K562 (cell line): ENCODE data around the gene CEMP1. TPM values are rescaled to one million over a fixed set of nuclear protein-coding genes. Genes with fewer than 3 reads are reported as not detected.

Experiments
- BCLAF1 ChIP-seq, 2 experiments: fragments of 450-650 bp in 1 of 2; IDR thresholded peaks; 2 replicates each; pipeline ENCODE4 v1.6.1; 2011 to 2017; ENCODE audit warnings: low read depth in 2 of 2, antibody characterized with exemption in 1 of 2, borderline replicate concordance in 1 of 2, low read length in 1 of 2, mild to moderate bottlenecking in 1 of 2, mixed read lengths in 1 of 2; ENCODE audit not compliant: control insufficient read depth in 1 of 2
- BRD4 ChIP-seq: fragments of 200-600 bp; sonication (generic); IDR thresholded peaks from 2 replicates; pipeline ENCODE4 v1.6.1; 2017; ENCODE audit warnings: inconsistent platforms
- DACH1 ChIP-seq: fragments of 450-650 bp; IDR thresholded peaks from 2 replicates; pipeline ENCODE4 v1.6.1; 2018; ENCODE audit not compliant: partially characterized antibody
- EGR1 ChIP-seq: fragments of 450-650 bp; conservative IDR thresholded peaks from 2 replicates; pipeline ENCODE4 v1.6.1; 2017; ENCODE audit warnings: mild to moderate bottlenecking
- FIP1L1 ChIP-seq: fragments of 200-400 bp; formaldehyde crosslinking; IDR thresholded peaks from 2 replicates; pipeline ENCODE4 v1.6.1; 2018; ENCODE audit warnings: mild to moderate bottlenecking, low read depth, low read length; ENCODE audit not compliant: poor library complexity, severe bottlenecking
- HNRNPL ChIP-seq: fragments of 200-400 bp; formaldehyde crosslinking; IDR thresholded peaks from 2 replicates; pipeline ENCODE4 v1.6.1; 2017; ENCODE audit warnings: low read depth, mild to moderate bottlenecking, low read length
- NFIC ChIP-seq: fragments of 450-650 bp; IDR thresholded peaks from 2 replicates; pipeline ENCODE4 v1.6.1; 2017; ENCODE audit warnings: mild to moderate bottlenecking, inconsistent platforms
- NFRKB ChIP-seq: fragments of 450-650 bp; IDR thresholded peaks from 2 replicates; pipeline ENCODE4 v1.6.1; 2016; ENCODE audit warnings: low read depth
- PBX2 ChIP-seq, 2 experiments: IDR thresholded peaks in 1 of 2; conservative IDR thresholded peaks in 1 of 2; 2 replicates each; pipeline ENCODE4 v1.6.1; 2016; ENCODE audit warnings: low read depth in 2 of 2, mild to moderate bottlenecking in 1 of 2, missing compliant biosample characterization in 1 of 2, missing genetic modification characterization in 1 of 2, moderate library complexity in 1 of 2
- SP1 ChIP-seq: sonication (generic); formaldehyde crosslinking; IDR thresholded peaks from 2 replicates; pipeline ENCODE4 v1.8.1; 2022; ENCODE audit warnings: mild to moderate bottlenecking, missing genetic modification reagents
- SPI1 ChIP-seq: IDR thresholded peaks from 2 replicates; pipeline ENCODE4 v1.6.1; 2011; ENCODE audit warnings: low read depth, low read length, control low read depth, borderline replicate concordance
- SRSF7 ChIP-seq: fragments of 200-400 bp; formaldehyde crosslinking; optimal IDR thresholded peaks from 2 replicates; pipeline ENCODE3; 2017; ENCODE audit warnings: mild to moderate bottlenecking, low read depth, low read length
- THAP7 ChIP-seq: fragments of 250-450 bp; sonication (Bioruptor Pico); IDR thresholded peaks from 2 replicates; pipeline ENCODE4 v1.5.0; 2021
- ZNF512 ChIP-seq: IDR thresholded peaks from 2 replicates; pipeline ENCODE4 v1.6.1; 2016; ENCODE audit warnings: missing genetic modification characterization, missing compliant biosample characterization
- polyA plus RNA-seq, 8 experiments: library from polyadenylated mRNA; depleted of rRNA in 4 of 8; stranded (reverse) in 5 of 8; unstranded in 3 of 8; fragments of >200 nt; fragmentation: Nextera tagmentation in 2 of 8; fragmentation: Illumina TruSeq in 1 of 8; extraction: Ambion mirVana in 2 of 8; extraction: Trizol in 1 of 8; gene quantifications; 2 replicates each; pipeline versions ENCODE4 v1.2.1 to v1.2.3, GENCODE V29; 2011 to 2014; ENCODE audit warnings: inconsistent platforms in 1 of 8, missing spikeins in 1 of 8
- total RNA-seq, 7 experiments: library from RNA; depleted of rRNA in 6 of 7; stranded (reverse); fragments of >200 nt in 6 of 7; fragmentation: Illumina TruSeq in 2 of 7; extraction: Trizol in 2 of 7; gene quantifications; 2 replicates each; pipeline versions ENCODE4 v1.2.1 to v1.2.3, GENCODE V29; 2011 to 2021; ENCODE audit warnings: low replicate concordance in 1 of 7
- TF ChIP-seq, protein P1 (sequence below): fragments of 450-650 bp; IDR thresholded peaks from 2 replicates; pipeline ENCODE4 v1.6.1; 2016; ENCODE audit warnings: borderline replicate concordance

Gene CEMP1
- total and polyA plus RNA-seq, 9 of the 15 experiments (the other 6 are each of a cell fraction or from before 2014, with no cell fraction given), result 0.05 to 0.45 TPM; not detected in 7

GRCh38 chr16:2513405-2514332 is 17.5 kb downstream of the CEMP1 start, which contains the start of gene ATP6V0C (continued):
- TF ChIP-seq EGR1 (peak; percentile 73), FIP1L1 (peak; percentile 49), SRSF7 (peak; percentile 28), NFIC (no peak), THAP7 (CRISPR knock-in tag) (no peak), PBX2 (CRISPR knock-in tag; IDR thresholded peaks at IDR 0.05; ENCODE audit: low read depth) (no peak), PBX2 (tag; conservative IDR thresholded peaks at IDR 0.05; ENCODE audit: low read depth) (no peak), HNRNPL (no peak), NFRKB (peak; percentile 69), DACH1 (no peak), ZNF512 (tag) (no peak), BRD4 (peak; percentile 69; the same call in 1 of the 2 replicates), SP1 (CRISPR knock-in tag) (peak; percentile 39), SPI1 (no peak), BCLAF1 (IDR thresholded peaks at IDR 0.05; ENCODE audit: borderline replicate concordance in 1 of 2, control insufficient read depth in 1 of 2, low read depth in 2 of 2, low read length in 1 of 2) (0 out of 4 replicates have a peak, but pooled peaks of 1 of the 2 experiments have one; percentile 35)
- TF ChIP-seq, protein P1, sequence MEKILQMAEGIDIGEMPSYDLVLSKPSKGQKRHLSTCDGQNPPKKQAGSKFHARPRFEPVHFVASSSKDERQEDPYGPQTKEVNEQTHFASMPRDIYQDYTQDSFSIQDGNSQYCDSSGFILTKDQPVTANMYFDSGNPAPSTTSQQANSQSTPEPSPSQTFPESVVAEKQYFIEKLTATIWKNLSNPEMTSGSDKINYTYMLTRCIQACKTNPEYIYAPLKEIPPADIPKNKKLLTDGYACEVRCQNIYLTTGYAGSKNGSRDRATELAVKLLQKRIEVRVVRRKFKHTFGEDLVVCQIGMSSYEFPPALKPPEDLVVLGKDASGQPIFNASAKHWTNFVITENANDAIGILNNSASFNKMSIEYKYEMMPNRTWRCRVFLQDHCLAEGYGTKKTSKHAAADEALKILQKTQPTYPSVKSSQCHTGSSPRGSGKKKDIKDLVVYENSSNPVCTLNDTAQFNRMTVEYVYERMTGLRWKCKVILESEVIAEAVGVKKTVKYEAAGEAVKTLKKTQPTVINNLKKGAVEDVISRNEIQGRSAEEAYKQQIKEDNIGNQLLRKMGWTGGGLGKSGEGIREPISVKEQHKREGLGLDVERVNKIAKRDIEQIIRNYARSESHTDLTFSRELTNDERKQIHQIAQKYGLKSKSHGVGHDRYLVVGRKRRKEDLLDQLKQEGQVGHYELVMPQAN, result peak; percentile 69; the same call in 1 of the 2 replicates
